MCF 10A (cell line): ENCODE data around the gene PTOV1. TPM values are rescaled to one million over a fixed set of nuclear protein-coding genes. Genes with fewer than 3 reads are reported as not detected.

Experiments
- BruUV-seq: library from RNA; stranded (reverse); fragments of 400-500 nt; replicated peaks from 2 replicates; lab custom pipeline; 2021; lab: Mats Ljungman, UMichigan
- CTCF ChIA-PET: fragments of 300-600 bp; sonication (Branson Sonifier 250); formaldehyde crosslinking; extraction: SDS; loops from one replicate; lab custom pipeline; 2021; ENCODE audit warnings: antibody characterized with exemption, inconsistent platforms; lab: Yijun Ruan, JAX
- POLR2A ChIA-PET: fragments of 300-600, 350-650 bp; sonication (Branson Sonifier 250); formaldehyde crosslinking; extraction: SDS; loops from one replicate; lab custom pipeline; 2020; ENCODE audit warnings: antibody characterized with exemption, inconsistent platforms; lab: Yijun Ruan, JAX
- DNase-seq: peaks from one replicate; pipeline ENCODE4 v3.0.0-alpha.2; 2018; ENCODE audit not compliant: unreplicated experiment
- H3K27ac Mint-ChIP-seq: one replicate; pipeline ENCODE4 v1.8.0; 2022; ENCODE audit warnings: mild to moderate bottlenecking, low read depth, mixed read lengths; ENCODE audit not compliant: unreplicated experiment
- H3K27me3 Mint-ChIP-seq: one replicate; pipeline ENCODE4 v1.8.0; 2022; ENCODE audit warnings: mixed read lengths; ENCODE audit not compliant: insufficient read depth, unreplicated experiment
- H3K36me3 Mint-ChIP-seq: one replicate; pipeline ENCODE4 v1.8.0; 2022; ENCODE audit warnings: mild to moderate bottlenecking, moderate library complexity, mixed read lengths; ENCODE audit not compliant: insufficient read depth, unreplicated experiment
- H3K4me1 Mint-ChIP-seq: one replicate; pipeline ENCODE4 v1.8.0; 2022; ENCODE audit warnings: mixed read lengths; ENCODE audit not compliant: insufficient read depth, unreplicated experiment
- H3K4me3 Mint-ChIP-seq: one replicate; pipeline ENCODE4 v1.8.0; 2022; ENCODE audit warnings: mild to moderate bottlenecking, moderate library complexity, mixed read lengths; ENCODE audit not compliant: unreplicated experiment
- H3K9me3 Mint-ChIP-seq: one replicate; pipeline ENCODE4 v1.8.0; 2022; ENCODE audit warnings: mixed read lengths; ENCODE audit not compliant: unreplicated experiment
- intact Hi-C: fragments of 100-400 bp; cut with micrococcal nuclease; formaldehyde crosslinking; loops from 2 replicates; pipeline ENCODE4 v1.14.1; 2022
- total RNA-seq: library from RNA; stranded (reverse); gene quantifications from 2 replicates; pipeline ENCODE4 v1.2.3, GENCODE V29; 2022
- TF ChIP-seq, protein P1 (sequence below): fragments of 200-600 bp; IDR thresholded peaks from one replicate; pipeline ENCODE4 v1.8.0; 2022; ENCODE audit warnings: antibody characterized with exemption, mild to moderate bottlenecking; ENCODE audit not compliant: unreplicated experiment

Gene PTOV1
- total RNA-seq, 1 experiment from 2014 or later: 78.8 TPM

DNA sequence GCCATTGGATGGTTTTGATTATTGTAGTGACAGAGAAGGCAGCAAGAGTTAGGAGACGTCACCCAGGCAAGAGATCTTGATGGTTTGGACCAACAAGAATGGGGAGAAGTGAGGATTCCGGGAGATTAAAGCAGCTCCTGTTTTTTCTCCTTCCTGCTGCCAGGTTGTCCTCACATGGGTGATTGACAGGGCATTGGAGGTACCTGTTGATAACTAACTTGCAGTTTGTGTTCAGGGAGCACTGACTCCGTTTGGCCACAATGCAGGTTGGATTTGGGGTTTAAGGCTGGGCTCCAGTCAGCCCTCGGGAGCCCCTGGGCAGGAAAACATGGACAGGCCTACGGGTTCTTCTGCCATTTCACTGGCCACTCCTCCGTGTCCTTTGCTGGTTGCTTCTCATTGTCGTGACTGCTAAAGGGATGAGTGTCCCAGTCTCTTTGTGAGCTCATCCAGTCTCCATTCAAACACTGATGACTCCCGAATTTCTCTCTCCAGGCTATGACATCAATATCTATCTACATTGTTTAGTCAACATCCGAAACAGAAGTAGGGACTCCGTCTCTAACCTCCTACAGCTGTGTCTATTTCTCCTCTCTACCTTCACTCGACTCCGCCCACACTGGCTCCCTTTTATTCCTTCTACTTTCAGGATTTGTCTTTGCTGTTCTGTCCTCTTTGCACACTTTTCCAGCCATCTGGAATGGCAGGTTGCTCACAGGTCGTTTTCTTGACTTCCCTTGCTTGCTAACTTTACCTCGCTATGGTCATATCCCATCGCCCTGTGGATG is 1.3 kb upstream of the PTOV1 start:
- H3K4me3 Mint-ChIP-seq: peak overlapping the region; percentile 84
- TF ChIP-seq, protein P1, sequence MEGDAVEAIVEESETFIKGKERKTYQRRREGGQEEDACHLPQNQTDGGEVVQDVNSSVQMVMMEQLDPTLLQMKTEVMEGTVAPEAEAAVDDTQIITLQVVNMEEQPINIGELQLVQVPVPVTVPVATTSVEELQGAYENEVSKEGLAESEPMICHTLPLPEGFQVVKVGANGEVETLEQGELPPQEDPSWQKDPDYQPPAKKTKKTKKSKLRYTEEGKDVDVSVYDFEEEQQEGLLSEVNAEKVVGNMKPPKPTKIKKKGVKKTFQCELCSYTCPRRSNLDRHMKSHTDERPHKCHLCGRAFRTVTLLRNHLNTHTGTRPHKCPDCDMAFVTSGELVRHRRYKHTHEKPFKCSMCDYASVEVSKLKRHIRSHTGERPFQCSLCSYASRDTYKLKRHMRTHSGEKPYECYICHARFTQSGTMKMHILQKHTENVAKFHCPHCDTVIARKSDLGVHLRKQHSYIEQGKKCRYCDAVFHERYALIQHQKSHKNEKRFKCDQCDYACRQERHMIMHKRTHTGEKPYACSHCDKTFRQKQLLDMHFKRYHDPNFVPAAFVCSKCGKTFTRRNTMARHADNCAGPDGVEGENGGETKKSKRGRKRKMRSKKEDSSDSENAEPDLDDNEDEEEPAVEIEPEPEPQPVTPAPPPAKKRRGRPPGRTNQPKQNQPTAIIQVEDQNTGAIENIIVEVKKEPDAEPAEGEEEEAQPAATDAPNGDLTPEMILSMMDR: no peak
- BruUV-seq: no TSS peak
- peak overlapping the region; percentile 89 for H3K27ac Mint-ChIP-seq
- DNase-seq: no peak
- peaks cover 32% of the 10 kb centered on the region for H3K4me1 Mint-ChIP-seq
- peaks cover 6% of the 10 kb centered on the region for H3K9me3 Mint-ChIP-seq
- H3K36me3 Mint-ChIP-seq: peaks cover 11% of the 10 kb centered on the region
- ChIA-PET CTCF (interaction anchor here (1.1 kb wide), 1 partner anchor 166 kb away, joined by 5 read pairs; no protein-coding TSS in a partner anchor), POLR2A (interaction anchor here (0.6 to 4.3 kb wide), 23 partner anchors 10 to 269 kb away, joined by 3 to 40 read pairs (median 6); partner anchors contain the start of genes AKT1S1, AP2A1, FUZ and MED25)
- intact Hi-C loops: loop anchor here (1.0 to 10.0 kb wide), 3 partner anchors 36 to 175 kb away; partner anchors contain the start of genes AP2A1, FUZ and PRMT1
- no peaks in the 10 kb centered on the region for H3K27me3 Mint-ChIP-seq

DNA sequence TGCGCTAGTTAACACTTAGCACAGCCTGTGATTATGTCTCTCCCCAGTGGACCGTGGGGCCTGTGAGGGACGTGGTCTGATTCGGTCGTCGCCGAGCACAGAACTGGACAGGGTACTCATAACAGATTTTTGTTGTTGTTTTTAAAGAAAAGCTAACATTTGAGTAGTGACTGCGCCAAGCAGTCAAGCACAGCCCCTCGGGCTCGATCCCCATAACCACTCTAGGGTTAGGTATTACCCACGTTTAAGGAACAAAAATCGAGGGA is 805 bp upstream of the PTOV1 start:
- peaks cover 32% of the 10 kb centered on the region for H3K4me1 Mint-ChIP-seq
- peak overlapping the region; percentile 84 for H3K4me3 Mint-ChIP-seq
- ChIA-PET CTCF (interaction anchor here (1.1 kb wide), 1 partner anchor 166 kb away, joined by 5 read pairs; no protein-coding TSS in a partner anchor), POLR2A (interaction anchor here (0.7 to 4.3 kb wide), 24 partner anchors 9 to 209 kb away, joined by 3 to 40 read pairs (median 6); partner anchors contain the start of genes AKT1S1, AP2A1, ATF5 and FUZ)
- peaks cover 11% of the 10 kb centered on the region for H3K36me3 Mint-ChIP-seq
- peak overlapping the region; percentile 89 for H3K27ac Mint-ChIP-seq
- DNase-seq: no peak
- peaks cover 6% of the 10 kb centered on the region for H3K9me3 Mint-ChIP-seq
- TF ChIP-seq, protein P1: no peak
- no TSS peak for BruUV-seq
- no peaks in the 10 kb centered on the region for H3K27me3 Mint-ChIP-seq
- intact Hi-C loops: loop anchor here (1.0 to 10.0 kb wide), 3 partner anchors 37 to 175 kb away; partner anchors contain the start of genes AP2A1, FUZ and PRMT1

DNA sequence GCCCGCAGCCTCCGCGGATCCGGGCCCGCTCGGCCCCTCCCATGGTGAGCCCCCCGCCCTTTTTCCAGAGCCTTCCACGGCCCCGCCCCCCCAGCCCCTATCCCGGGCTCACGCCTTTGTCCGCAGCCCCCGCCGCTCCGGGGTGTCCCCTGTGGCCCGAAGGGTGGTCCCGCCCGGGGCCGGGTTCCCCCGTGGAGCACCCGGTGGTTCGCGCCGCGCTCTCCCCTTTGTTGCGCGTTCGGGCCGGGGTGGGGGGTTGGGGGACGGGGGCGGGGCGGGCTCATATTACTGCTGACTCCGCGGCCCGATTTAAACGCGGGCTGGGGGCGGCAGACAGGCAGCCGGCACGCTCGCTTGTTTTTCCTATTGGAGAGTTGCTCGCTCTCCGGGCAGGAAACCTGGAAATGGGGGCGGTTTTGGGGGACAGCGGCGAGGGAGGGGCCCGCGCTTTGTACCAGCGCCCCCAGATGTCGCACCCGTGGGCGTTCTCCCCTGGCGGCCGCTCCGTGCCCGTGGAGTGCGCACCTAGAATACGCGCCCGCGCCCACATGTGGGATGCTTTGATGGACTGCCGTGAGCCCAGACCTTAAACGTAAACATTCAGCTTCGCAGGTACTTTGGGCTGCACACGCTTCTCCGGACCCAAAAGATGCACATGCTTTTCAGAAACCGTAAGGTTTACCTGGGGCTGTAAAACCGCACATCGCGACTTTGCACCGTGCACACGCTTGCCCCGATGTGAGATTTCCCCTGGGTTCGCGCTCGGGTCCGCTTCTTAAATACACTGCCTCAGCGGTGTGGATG is 699 bp downstream of the PTOV1 start:
- intact Hi-C loops: loop anchor here (5.0 to 10.0 kb wide), 2 partner anchors 84 to 177 kb away; partner anchors contain the start of genes AP2A1 and PRMT1
- H3K27ac Mint-ChIP-seq: no peak overlapping the region
- H3K27me3 Mint-ChIP-seq: no peaks in the 10 kb centered on the region
- H3K4me3 Mint-ChIP-seq: peak overlapping the region; percentile 84
- POLR2A ChIA-PET: interaction anchor here (0.7 to 4.3 kb wide), 18 partner anchors 8 to 356 kb away, joined by 3 to 40 read pairs (median 8); partner anchors contain the start of genes AKT1S1, AP2A1, ATF5 and FUZ
- no TSS peak for BruUV-seq
- H3K36me3 Mint-ChIP-seq: peaks cover 26% of the 10 kb centered on the region
- no peak for DNase-seq
- H3K9me3 Mint-ChIP-seq: peaks cover 6% of the 10 kb centered on the region
- CTCF ChIA-PET: interaction anchor here (0.8 kb wide), 1 partner anchor 179 kb away, joined by 3 read pairs; no protein-coding TSS in a partner anchor
- peaks cover 32% of the 10 kb centered on the region for H3K4me1 Mint-ChIP-seq
- TF ChIP-seq, protein P1: no peak
